H9 (cell line): Measurements from ENCODE around the gene STAT3. TPM values are rescaled to one million over a fixed set of nuclear protein-coding genes. Genes with fewer than 3 reads are reported as not detected.

ENCODE experiments used
- DNase-seq: peaks from one replicate; pipeline ENCODE4 v3.0.0-alpha.2; 2017
- H2AFZ ChIP-seq: one replicate; pipeline ENCODE4 v1.6.1; 2013; ENCODE audit warnings: mild to moderate bottlenecking, low read length, control low read depth, moderate library complexity
- H2AK5ac ChIP-seq: 2 replicates; pipeline ENCODE4 v1.6.1; 2013; ENCODE audit warnings: low read length, control low read depth, mixed read lengths; ENCODE audit not compliant: insufficient read length
- H2BK120ac ChIP-seq: one replicate; pipeline ENCODE4 v1.6.1; 2013; ENCODE audit warnings: low read depth, mild to moderate bottlenecking, low read length, control low read depth, inconsistent platforms; ENCODE audit not compliant: poor library complexity, severe bottlenecking
- H2BK12ac ChIP-seq: 2 replicates; pipeline ENCODE4 v1.6.1; 2013; ENCODE audit warnings: low read length, control low read depth, mixed read lengths, low read depth; ENCODE audit not compliant: insufficient read length
- H2BK15ac ChIP-seq: 2 replicates; pipeline ENCODE4 v1.6.1; 2013; ENCODE audit warnings: low read depth, low read length, control low read depth
- H2BK20ac ChIP-seq: one replicate; pipeline ENCODE4 v1.6.1; 2013; ENCODE audit warnings: low read depth, mild to moderate bottlenecking, low read length, control low read depth, inconsistent platforms; ENCODE audit not compliant: poor library complexity, severe bottlenecking
- H2BK5ac ChIP-seq: 2 replicates; pipeline ENCODE4 v1.6.1; 2013; ENCODE audit warnings: low read length, control low read depth, mixed read lengths; ENCODE audit not compliant: insufficient read length
- H3K14ac ChIP-seq: 2 replicates; pipeline ENCODE4 v1.6.1; 2013; ENCODE audit warnings: low read length, control low read depth; ENCODE audit not compliant: insufficient read depth
- H3K18ac ChIP-seq: 2 replicates; pipeline ENCODE4 v1.6.1; 2013; ENCODE audit warnings: low read depth, mild to moderate bottlenecking, mixed read lengths, low read length, control low read depth; ENCODE audit not compliant: insufficient read length
- H3K23ac ChIP-seq: 2 replicates; pipeline ENCODE4 v1.6.1; 2013; ENCODE audit warnings: low read length, control low read depth, mixed read lengths, low read depth; ENCODE audit not compliant: insufficient read length
- H3K23me2 ChIP-seq: 2 replicates; pipeline ENCODE4 v1.6.1; 2013; ENCODE audit warnings: low read depth, mild to moderate bottlenecking, mixed read lengths, low read length, control low read depth; ENCODE audit not compliant: insufficient read length, poor library complexity, severe bottlenecking
- H3K27ac ChIP-seq: 2 replicates; pipeline ENCODE4 v1.5.1; 2013; ENCODE audit warnings: low read length, control low read depth, mixed read lengths, low read depth; ENCODE audit not compliant: insufficient read length
- H3K27me3 ChIP-seq: 2 replicates; pipeline ENCODE4 v1.6.1; 2013; ENCODE audit warnings: low read length, control low read depth, inconsistent platforms; ENCODE audit not compliant: insufficient read depth
- H3K4ac ChIP-seq: 2 replicates; pipeline ENCODE4 v1.6.1; 2013; ENCODE audit warnings: low read depth, mild to moderate bottlenecking, control low read depth, inconsistent platforms, low read length, moderate library complexity
- H3K4me1 ChIP-seq: 2 replicates; pipeline ENCODE4 v1.6.1; 2013; ENCODE audit warnings: low read length, control low read depth, inconsistent platforms; ENCODE audit not compliant: insufficient read depth
- H3K4me2 ChIP-seq: 2 replicates; pipeline ENCODE4 v1.6.1; 2013; ENCODE audit warnings: low read length, control low read depth, mixed read lengths; ENCODE audit not compliant: insufficient read length, insufficient read depth
- H3K56ac ChIP-seq: 2 replicates; pipeline ENCODE4 v1.6.1; 2013; ENCODE audit warnings: low read depth, mild to moderate bottlenecking, mixed read lengths, low read length, control low read depth; ENCODE audit not compliant: insufficient read length
- H3K79me1 ChIP-seq: 2 replicates; pipeline ENCODE4 v1.6.1; 2013; ENCODE audit warnings: low read depth, mild to moderate bottlenecking, moderate library complexity, low read length, control low read depth, inconsistent platforms; ENCODE audit not compliant: insufficient read depth, poor library complexity, severe bottlenecking
- H3K79me2 ChIP-seq: 2 replicates; pipeline ENCODE4 v1.6.1; 2013; ENCODE audit warnings: low read length, control low read depth, inconsistent platforms; ENCODE audit not compliant: insufficient read depth
- H3K9ac ChIP-seq: 2 replicates; pipeline ENCODE4 v1.6.1; 2013; ENCODE audit warnings: low read length, control low read depth, mixed read lengths; ENCODE audit not compliant: insufficient read length; ENCODE audit errors: extremely low read depth
- H3K9me3 ChIP-seq: one replicate; pipeline ENCODE4 v1.6.1; 2013; ENCODE audit warnings: low read depth, low read length, inconsistent platforms; ENCODE audit not compliant: control insufficient read depth
- H3T11ph ChIP-seq: one replicate; pipeline ENCODE4 v1.6.1; 2013; ENCODE audit warnings: mild to moderate bottlenecking, low read length, control low read depth, inconsistent platforms
- H4K20me1 ChIP-seq: one replicate; pipeline ENCODE4 v1.6.1; 2013; ENCODE audit not compliant: control insufficient read depth, insufficient read length, insufficient read depth
- H4K5ac ChIP-seq: 2 replicates; pipeline ENCODE4 v1.6.1; 2013; ENCODE audit warnings: low read depth, mild to moderate bottlenecking, mixed read lengths, low read length, control low read depth; ENCODE audit not compliant: insufficient read length
- H4K8ac ChIP-seq: replicated peaks from 2 replicates; pipeline ENCODE4 v1.6.1; 2013; ENCODE audit warnings: low read length, control low read depth, mixed read lengths, low read depth; ENCODE audit not compliant: insufficient read length
- H4K91ac ChIP-seq: 2 replicates; pipeline ENCODE4 v1.6.1; 2013; ENCODE audit warnings: low read depth, mild to moderate bottlenecking, moderate library complexity, mixed read lengths, low read length, control low read depth; ENCODE audit not compliant: insufficient read length
- H3K27ac Mint-ChIP-seq, 3 experiments: 2 replicates in 2 of 3; 3 replicates in 1 of 3; pipeline ENCODE4 v1.8.0; 2020 to 2021; ENCODE audit warnings: mixed read lengths in 3 of 3, mild to moderate bottlenecking in 1 of 3, moderate library complexity in 1 of 3
- H3K27me3 Mint-ChIP-seq: 2 replicates; pipeline ENCODE4 v1.8.0; 2021; ENCODE audit warnings: low read depth, mild to moderate bottlenecking, moderate library complexity, mixed read lengths
- H3K36me3 Mint-ChIP-seq, 3 experiments: 2 replicates in 2 of 3; 3 replicates in 1 of 3; pipeline ENCODE4 v1.8.0; 2020 to 2021; ENCODE audit warnings: low read depth in 3 of 3, mixed read lengths in 3 of 3; ENCODE audit not compliant: insufficient read depth in 1 of 3
- H3K4me1 Mint-ChIP-seq, 2 experiments: 2 replicates each; pipeline ENCODE4 v1.8.0; 2020; ENCODE audit warnings: mixed read lengths in 2 of 2
- H3K4me3 Mint-ChIP-seq, 2 experiments: 2 replicates in 1 of 2; 3 replicates in 1 of 2; pipeline ENCODE4 v1.8.0; 2020 to 2021; ENCODE audit warnings: mild to moderate bottlenecking in 2 of 2, mixed read lengths in 2 of 2, moderate library complexity in 1 of 2
- H3K9me3 Mint-ChIP-seq, 2 experiments: 2 replicates in 1 of 2; 3 replicates in 1 of 2; pipeline ENCODE4 v1.8.0; 2020; ENCODE audit warnings: mild to moderate bottlenecking in 2 of 2, mixed read lengths in 2 of 2, moderate library complexity in 1 of 2
- CTCF ChIP-seq: fragments of 200-600 bp; sonication (generic); conservative IDR thresholded peaks from 3 replicates; pipeline ENCODE4 v1.8.0; 2021; ENCODE audit warnings: antibody characterized with exemption, mild to moderate bottlenecking
- WGBS: extraction: QIAGEN DNeasy Blood & Tissue Kit; methylation state at CpG from one replicate; pipeline ENCODE4 v1.1.7; 2013; ENCODE audit warnings: missing lambda C conversion rate, low lambda C conversion rate, mixed read lengths; ENCODE audit not compliant: insufficient read length; ENCODE audit errors: extremely low coverage; 5-methylcytosine and 5-hydroxymethylcytosine counted together
- total RNA-seq: library from RNA; stranded (reverse); gene quantifications from 2 replicates; pipeline ENCODE4 v1.2.1, GENCODE V29; 2021

STAT3 gene
- total RNA-seq, 1 experiment from 2014 or later: 83.2 TPM

GRCh38 chr17:42354956-42355843 is 33.0 kb downstream of the STAT3 start:
- H3K18ac ChIP-seq: no peak overlapping the region
- H2BK5ac ChIP-seq: no peak overlapping the region
- peaks cover 0 to 2% (median 0%) of the 10 kb centered on the region in 3 experiments; a peak in 2 of 7 replicates for H3K36me3 Mint-ChIP-seq
- no peak overlapping the region for H2BK20ac ChIP-seq
- no peak for TF ChIP-seq CTCF
- no peaks in the 10 kb centered on the region for H3K9me3 ChIP-seq
- H3K4me1 ChIP-seq: no peaks in the 10 kb centered on the region
- no peak overlapping the region for H3K27ac ChIP-seq
- H4K91ac ChIP-seq: no peak overlapping the region
- H3K4ac ChIP-seq: no peak overlapping the region
- WGBS: no CpG with 5 or more reads among the region's 3 CpGs
- H3K23me2 ChIP-seq: no peaks in the 10 kb centered on the region
- H4K8ac ChIP-seq: no peak overlapping the region
- no peaks in the 10 kb centered on the region for H3K9me3 Mint-ChIP-seq
- H3K79me1 ChIP-seq: no peaks in the 10 kb centered on the region
- H2AK5ac ChIP-seq: no peak overlapping the region
- H3K27me3 Mint-ChIP-seq: no peaks in the 10 kb centered on the region
- H3K23ac ChIP-seq: no peak overlapping the region
- no peaks in the 10 kb centered on the region for H4K20me1 ChIP-seq
- H3K27ac Mint-ChIP-seq: no peak overlapping the region
- H3K79me2 ChIP-seq: peaks cover 6% of the 10 kb centered on the region; the same call in 1 of the 2 replicates
- peaks cover 11 to 14% of the 10 kb centered on the region in 2 experiments for H3K4me1 Mint-ChIP-seq
- no peak overlapping the region for H4K5ac ChIP-seq
- no peak for DNase-seq
- no peak overlapping the region for H3K9ac ChIP-seq
- H3K27me3 ChIP-seq: no peaks in the 10 kb centered on the region
- H2BK12ac ChIP-seq: no peak overlapping the region
- no peak overlapping the region for H3K4me3 Mint-ChIP-seq
- no peak overlapping the region for H2BK15ac ChIP-seq
- H3K4me2 ChIP-seq: no peak overlapping the region
- H2BK120ac ChIP-seq: no peak overlapping the region
- no peak overlapping the region for H3K56ac ChIP-seq
- no peak overlapping the region for H3K14ac ChIP-seq
- no peak overlapping the region for H3T11ph ChIP-seq
- no peak overlapping the region for H2AFZ ChIP-seq
